ENCODE measurements around the gene TSPAN5.
"Not testable (repeated sequence)": the region's sequence is repeated elsewhere in the genome, so short reads cannot be mapped to it uniquely, and the experiment has no call there.

Gene TSPAN5

GRCh38 chr4:98542011-98542410 lies 116.4 kb downstream of the TSPAN5 start:
- DNase-seq = no peak

- DNase-seq = no peak
Measured at GRCh38 chr4:98540803-98541202, 117.6 kb downstream of the TSPAN5 start.

GRCh38 chr4:98539741-98540140 lies 118.7 kb downstream of the TSPAN5 start:
- no peak for DNase-seq

- no peak for DNase-seq
Measured at GRCh38 chr4:98539299-98539698, 119.1 kb downstream of the TSPAN5 start.

- DNase-seq = no peak
Measured at GRCh38 chr4:98536631-98537030, 121.8 kb downstream of the TSPAN5 start.

- not testable (repeated sequence) for DNase-seq
Measured at GRCh38 chr4:98534146-98534545, 124.3 kb downstream of the TSPAN5 start.

GRCh38 chr4:98530572-98530971 lies 127.8 kb downstream of the TSPAN5 start:
- DNase-seq = no peak

- no peak for DNase-seq
Measured at GRCh38 chr4:98529970-98530569, 128.3 kb downstream of the TSPAN5 start.

- no peak for DNase-seq
Measured at GRCh38 chr4:98528882-98529281, 129.5 kb downstream of the TSPAN5 start.

GRCh38 chr4:98527534-98528269 lies 130.7 kb downstream of the TSPAN5 start:
- DNase-seq = no peak

GRCh38 chr4:98524230-98524629 lies 134.2 kb downstream of the TSPAN5 start:
- no peak for DNase-seq

- no peak for DNase-seq
Measured at GRCh38 chr4:98522636-98523395, 135.6 kb downstream of the TSPAN5 start.

- DNase-seq = no peak
Measured at GRCh38 chr4:98522062-98522461, 136.3 kb downstream of the TSPAN5 start.

- DNase-seq = no peak
Measured at GRCh38 chr4:98521486-98521885, 136.9 kb downstream of the TSPAN5 start.

GRCh38 chr4:98519268-98519977 lies 139.0 kb downstream of the TSPAN5 start:
- no peak for DNase-seq

GRCh38 chr4:98518559-98519267 lies 139.7 kb downstream of the TSPAN5 start:
- DNase-seq = no peak

GRCh38 chr4:98517218-98518021 lies 141.0 kb downstream of the TSPAN5 start:
- no peak for DNase-seq

- no peak for DNase-seq
Measured at GRCh38 chr4:98516441-98517217, 141.8 kb downstream of the TSPAN5 start.

- DNase-seq = no peak
Measured at GRCh38 chr4:98516042-98516440, 142.4 kb downstream of the TSPAN5 start.

GRCh38 chr4:98515470-98515809 lies 143.0 kb downstream of the TSPAN5 start:
- DNase-seq = no peak

All from stimulated activated CD4-positive, alpha-beta T cell treated with anti-CD3 and anti-CD28 coated beads, Interleukin-4, amount 100 ng/mL, for 4 hours (primary cell).